CD4-positive, alpha-beta T cell treated with Interleukin-15 for 4 hours (primary cell): ENCODE results near the gene OLIG1.

Source experiments
- DNase-seq: peaks from one replicate; pipeline ENCODE4 v3.0.0-alpha.2; 2020; ENCODE audit warnings: low spot score

Gene OLIG1

GRCh38 chr21:33101300-33101911, 31.5 kb downstream of the OLIG1 start:
- no peak for DNase-seq

- DNase-seq: no peak
Measured at GRCh38 chr21:33105088-33105487, 35.1 kb downstream of the OLIG1 start.

- DNase-seq: no peak
Measured at GRCh38 chr21:33108228-33108627, 38.3 kb downstream of the OLIG1 start.

- no peak for DNase-seq
Measured at GRCh38 chr21:33109574-33110339, 39.8 kb downstream of the OLIG1 start.

GRCh38 chr21:33110340-33110715, 40.4 kb downstream of the OLIG1 start:
- no peak for DNase-seq

GRCh38 chr21:33111577-33111976, 41.6 kb downstream of the OLIG1 start:
- DNase-seq: no peak

- DNase-seq: no peak
Measured at GRCh38 chr21:33112151-33112550, 42.2 kb downstream of the OLIG1 start.

- DNase-seq: no peak
Measured at GRCh38 chr21:33112681-33113080, 42.7 kb downstream of the OLIG1 start.

GRCh38 chr21:33113131-33113530, 43.2 kb downstream of the OLIG1 start:
- DNase-seq: no peak

- DNase-seq: no peak
Measured at GRCh38 chr21:33114276-33114675, 44.3 kb downstream of the OLIG1 start.

GRCh38 chr21:33115631-33116510, 45.9 kb downstream of the OLIG1 start:
- DNase-seq: no peak

- no peak for DNase-seq
Measured at GRCh38 chr21:33116676-33117075, 46.7 kb downstream of the OLIG1 start.

GRCh38 chr21:33117101-33117888, 47.4 kb downstream of the OLIG1 start:
- no peak for DNase-seq
